ENCODE data around the gene HBA2.
"Not testable (repeated sequence)": the region's sequence is repeated elsewhere in the genome, so short reads cannot be mapped to it uniquely, and the experiment has no call there.

Gene HBA2

DNA sequence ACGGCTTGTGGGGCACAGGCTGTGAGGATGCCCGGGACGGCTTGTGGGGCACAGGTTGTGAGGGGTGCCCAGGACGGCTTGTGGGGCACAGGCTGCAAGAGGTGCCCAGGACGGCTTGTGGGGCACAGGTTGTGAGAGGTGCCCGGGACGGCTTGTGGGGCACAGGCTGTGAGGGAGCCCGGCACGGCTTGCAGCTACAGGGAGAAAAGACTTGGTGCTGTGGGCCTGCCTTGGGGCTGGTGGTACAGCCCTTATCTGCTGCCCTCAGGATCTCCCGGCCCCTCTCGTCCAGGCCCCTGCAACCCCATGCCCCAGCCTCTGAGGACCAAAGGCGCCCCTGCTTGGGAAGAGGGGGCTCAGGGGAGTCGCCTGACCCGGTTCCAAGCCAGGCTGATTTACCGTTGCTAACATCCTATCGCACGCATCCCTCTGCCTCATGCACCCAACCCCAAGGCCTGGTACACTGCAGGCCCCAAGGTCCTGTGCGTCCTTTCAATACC, 11.9 kb upstream of the HBA2 start:
- no peak for TF ChIP-seq POLR2AphosphoS5 (IDR thresholded peaks at IDR 0.05; ENCODE audit: low read depth, low read length)
- TF ChIP-seq TAF1 (IDR thresholded peaks at IDR 0.05; ENCODE audit: borderline replicate concordance, low read depth, low read length): no peak
- no peak for TF ChIP-seq POLR2A (IDR thresholded peaks at IDR 0.05; ENCODE audit: low read depth, low read length)
- DNase-seq (ENCODE audit: insufficient read length): no peak
- no peak for FAIRE-seq

DNA sequence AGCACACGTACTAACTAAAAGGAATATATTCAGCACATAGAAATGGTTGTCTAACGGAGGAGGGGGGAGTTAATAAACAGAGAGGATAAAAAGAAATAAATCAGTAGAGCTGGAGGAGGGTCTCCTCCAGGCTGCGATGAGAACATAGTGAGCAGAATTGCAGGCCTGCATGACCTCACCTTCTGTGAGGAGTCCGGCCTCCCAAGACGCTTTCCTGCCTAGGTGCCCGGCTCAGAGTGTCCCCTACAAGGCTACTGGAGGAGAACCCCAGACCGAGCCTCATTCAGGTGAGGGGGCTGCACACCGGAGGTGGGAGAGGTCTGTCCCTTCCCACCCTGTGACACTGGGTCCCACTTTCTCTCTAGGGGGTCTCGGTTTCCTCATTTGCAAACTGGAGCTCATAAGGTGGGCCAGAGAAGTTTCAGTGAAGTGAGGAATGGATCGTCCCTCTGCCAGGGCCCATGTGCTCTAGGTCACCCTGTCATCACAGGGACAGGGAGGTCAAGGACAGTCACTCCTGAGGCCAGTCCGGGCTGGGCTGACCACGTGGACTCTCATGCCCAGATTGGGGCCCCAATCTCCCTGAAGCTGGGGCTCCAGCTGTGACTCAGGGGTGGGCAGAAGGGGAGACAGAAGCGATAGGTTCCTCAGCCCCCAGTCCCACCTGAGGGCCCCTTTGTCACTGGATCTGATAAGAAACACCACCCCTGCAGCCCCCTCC, 10.2 kb upstream of the HBA2 start:
- TF ChIP-seq TAF1 (IDR thresholded peaks at IDR 0.05; ENCODE audit: borderline replicate concordance, low read depth, low read length) (no peak), POLR2A (IDR thresholded peaks at IDR 0.05; ENCODE audit: low read depth, low read length) (no peak), POLR2AphosphoS5 (IDR thresholded peaks at IDR 0.05; ENCODE audit: low read depth, low read length) (no peak)
- DNase-seq (ENCODE audit: insufficient read length): no peak
- no peak for FAIRE-seq

DNA sequence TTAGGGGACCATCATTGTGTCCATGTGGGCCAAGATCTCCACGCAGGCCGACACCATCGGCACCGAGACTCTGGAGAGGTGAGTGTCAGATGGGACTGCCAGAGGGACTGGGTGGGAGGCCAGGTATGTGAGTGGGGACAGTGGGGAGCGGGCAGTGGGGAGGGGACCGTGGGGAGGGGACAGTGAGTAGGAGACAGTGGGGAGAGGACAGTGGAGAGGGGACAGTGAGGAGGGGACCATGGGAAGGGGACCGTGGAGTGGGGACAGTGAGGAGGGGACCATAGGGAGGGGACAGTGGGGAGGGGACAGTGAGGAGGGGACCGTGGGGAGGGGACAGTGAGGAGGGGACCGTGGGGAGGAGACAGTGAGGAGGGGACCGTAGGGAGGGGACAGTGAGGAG, 9.5 kb upstream of the HBA2 start:
- FAIRE-seq; DNase-seq (ENCODE audit: insufficient read length): not testable (repeated sequence)

DNA sequence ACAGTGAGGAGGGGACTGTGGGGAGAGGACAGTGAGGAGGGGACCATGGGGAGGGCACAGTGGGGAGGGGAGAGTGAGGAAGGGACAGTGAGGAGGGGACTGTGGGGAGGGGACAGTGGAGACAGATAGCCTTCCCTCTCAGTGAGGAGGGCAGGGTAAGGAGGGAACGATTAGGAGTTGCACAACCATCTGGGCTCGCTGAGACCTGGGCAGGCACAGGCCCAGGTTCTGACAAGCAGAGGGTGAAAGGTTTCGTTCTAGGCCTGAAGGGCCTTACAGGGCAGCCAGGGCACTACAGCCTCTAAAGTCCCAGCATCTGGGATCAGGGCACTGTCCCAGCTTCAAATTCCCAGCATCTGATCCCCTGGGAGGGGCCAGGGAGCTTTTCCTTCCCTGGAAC, 9.0 kb upstream of the HBA2 start:
- FAIRE-seq: peak; percentile 78
- DNase-seq (ENCODE audit: insufficient read length): not testable (repeated sequence)

DNA sequence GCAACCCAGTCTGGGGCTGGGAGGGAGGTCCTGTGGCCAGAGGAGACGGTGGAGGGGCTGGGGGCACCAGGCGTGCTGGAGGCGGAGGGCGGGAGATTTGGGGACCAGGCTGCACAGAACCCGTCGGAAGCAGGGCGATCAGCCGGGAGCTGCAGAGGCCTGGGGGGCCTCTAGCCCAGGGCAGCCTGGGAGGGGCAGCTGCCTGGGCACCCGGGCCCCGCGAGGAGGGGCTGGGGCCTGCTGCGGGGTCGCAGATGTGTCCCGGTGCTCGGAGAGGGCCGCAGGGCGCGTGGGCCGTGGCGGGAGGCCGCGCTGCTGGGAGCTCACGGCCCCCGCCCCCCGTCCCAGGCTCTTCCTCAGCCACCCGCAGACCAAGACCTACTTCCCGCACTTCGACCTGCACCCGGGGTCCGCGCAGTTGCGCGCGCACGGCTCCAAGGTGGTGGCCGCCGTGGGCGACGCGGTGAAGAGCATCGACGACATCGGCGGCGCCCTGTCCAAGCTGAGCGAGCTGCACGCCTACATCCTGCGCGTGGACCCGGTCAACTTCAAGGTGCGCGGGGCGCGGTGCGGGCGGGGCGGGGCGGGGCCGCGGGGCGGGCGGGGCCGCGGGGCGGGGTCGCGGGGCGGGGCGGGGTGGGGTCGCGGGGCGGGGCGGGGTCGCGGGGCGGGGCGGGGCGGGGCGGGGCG, 8.4 kb upstream of the HBA2 start:
- FAIRE-seq: not testable (repeated sequence)

DNA sequence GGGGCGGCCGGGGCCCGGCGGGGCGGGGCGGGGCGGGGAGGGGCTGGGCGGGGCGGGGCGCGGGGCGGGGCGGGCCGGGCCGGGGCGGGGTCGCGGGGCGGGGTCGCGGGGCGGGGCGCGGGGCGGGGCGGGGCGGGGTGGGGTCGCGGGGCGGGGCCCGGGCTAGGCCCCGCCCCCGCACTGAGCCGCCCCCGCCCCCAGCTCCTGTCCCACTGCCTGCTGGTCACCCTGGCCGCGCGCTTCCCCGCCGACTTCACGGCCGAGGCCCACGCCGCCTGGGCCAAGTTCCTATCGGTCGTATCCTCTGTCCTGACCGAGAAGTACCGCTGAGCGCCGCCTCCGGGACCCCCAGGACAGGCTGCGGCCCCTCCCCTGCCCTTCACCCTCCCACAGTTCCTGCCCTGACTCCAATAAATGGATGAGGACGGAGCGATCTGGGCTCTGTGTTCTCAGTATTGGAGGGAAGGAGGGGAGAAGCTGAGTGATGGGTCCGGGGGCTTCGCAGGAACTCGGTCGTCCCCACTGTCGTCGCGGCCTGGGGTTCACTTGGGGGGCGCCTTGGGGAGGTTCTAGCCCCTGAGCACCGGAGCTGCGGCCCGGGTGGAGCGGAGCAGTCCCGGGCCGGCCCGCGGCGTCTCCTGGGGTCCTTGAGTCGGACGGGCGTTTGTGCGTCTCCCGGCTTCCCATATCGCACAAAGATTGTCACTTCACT, 7.7 kb upstream of the HBA2 start:
- FAIRE-seq: no peak
- no peak for DNase-seq (ENCODE audit: insufficient read length)
- TF ChIP-seq POLR2A (IDR thresholded peaks at IDR 0.05; ENCODE audit: low read depth, low read length) (no peak), TAF1 (IDR thresholded peaks at IDR 0.05; ENCODE audit: borderline replicate concordance, low read depth, low read length) (no peak), POLR2AphosphoS5 (IDR thresholded peaks at IDR 0.05; ENCODE audit: low read depth, low read length) (no peak)

More for the DNA sequence above, 8.4 kb upstream of the HBA2 start:
- DNase-seq (ENCODE audit: insufficient read length): not testable (repeated sequence)

- TF ChIP-seq TAF1 (IDR thresholded peaks at IDR 0.05; ENCODE audit: borderline replicate concordance, low read depth, low read length): no peak
- TF ChIP-seq POLR2A (IDR thresholded peaks at IDR 0.05; ENCODE audit: low read depth, low read length): no peak
- TF ChIP-seq POLR2AphosphoS5 (IDR thresholded peaks at IDR 0.05; ENCODE audit: low read depth, low read length): no peak
- DNase-seq (ENCODE audit: insufficient read length): no peak
Observed at GRCh38 chr16:165539-166374, 6.9 kb upstream of the HBA2 start, which contains the start of gene HBM. Gene HBM, plus strand, starts transcription at chr16:165978. Its CDS starts 20 bp downstream, at chr16:165998.

GRCh38 chr16:166375-167121, 6.1 kb upstream of the HBA2 start:
- TF ChIP-seq POLR2A (IDR thresholded peaks at IDR 0.05; ENCODE audit: low read depth, low read length) (no peak), POLR2AphosphoS5 (IDR thresholded peaks at IDR 0.05; ENCODE audit: low read depth, low read length) (no peak), TAF1 (IDR thresholded peaks at IDR 0.05; ENCODE audit: borderline replicate concordance, low read depth, low read length) (no peak)
- no peak for DNase-seq (ENCODE audit: insufficient read length)

More at GRCh38 chr16:165539-166374, 6.9 kb upstream of the HBA2 start, which contains the start of gene HBM:
- no peak for FAIRE-seq

GRCh38 chr16:167122-167690, 5.5 kb upstream of the HBA2 start:
- TF ChIP-seq POLR2A (IDR thresholded peaks at IDR 0.05; ENCODE audit: low read depth, low read length): no peak
- TF ChIP-seq POLR2AphosphoS5 (IDR thresholded peaks at IDR 0.05; ENCODE audit: low read depth, low read length): no peak
- TF ChIP-seq TAF1 (IDR thresholded peaks at IDR 0.05; ENCODE audit: borderline replicate concordance, low read depth, low read length): no peak
- FAIRE-seq (no peak), DNase-seq (ENCODE audit: insufficient read length) (no peak)

More at GRCh38 chr16:166375-167121, 6.1 kb upstream of the HBA2 start:
- FAIRE-seq: no peak

GRCh38 chr16:168424-168823, 4.3 kb upstream of the HBA2 start:
- TF ChIP-seq TAF1 (IDR thresholded peaks at IDR 0.05; ENCODE audit: borderline replicate concordance, low read depth, low read length) (no peak), POLR2A (IDR thresholded peaks at IDR 0.05; ENCODE audit: low read depth, low read length) (no peak), POLR2AphosphoS5 (IDR thresholded peaks at IDR 0.05; ENCODE audit: low read depth, low read length) (no peak)
- FAIRE-seq (no peak), DNase-seq (ENCODE audit: insufficient read length) (no peak)

All from GM12892 (cell line).